ENCODE data around the gene TMEM60.
"Not testable (repeated sequence)": the region's sequence is repeated elsewhere in the genome, so short reads cannot be mapped to it uniquely, and the experiment has no call there.

DNA sequence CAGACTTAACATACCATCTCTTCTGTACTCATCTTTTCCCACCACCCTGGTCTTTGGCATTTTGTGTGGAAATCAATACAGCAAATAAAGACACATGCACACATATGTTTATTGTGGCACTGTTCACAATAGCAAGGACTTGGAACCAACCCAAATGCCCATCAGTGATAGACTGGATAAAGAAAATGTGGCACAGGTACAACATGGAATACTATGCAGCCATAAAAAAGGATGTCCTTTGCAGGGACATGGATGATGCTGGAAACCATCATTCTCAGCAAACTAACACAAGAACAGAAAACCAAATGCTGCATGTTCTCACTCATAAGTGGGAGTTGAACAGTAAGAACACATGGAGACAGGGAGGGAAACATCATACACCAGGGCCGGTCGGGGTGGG is 38.2 kb upstream of the TMEM60 start:
- TF ChIP-seq, protein P1, sequence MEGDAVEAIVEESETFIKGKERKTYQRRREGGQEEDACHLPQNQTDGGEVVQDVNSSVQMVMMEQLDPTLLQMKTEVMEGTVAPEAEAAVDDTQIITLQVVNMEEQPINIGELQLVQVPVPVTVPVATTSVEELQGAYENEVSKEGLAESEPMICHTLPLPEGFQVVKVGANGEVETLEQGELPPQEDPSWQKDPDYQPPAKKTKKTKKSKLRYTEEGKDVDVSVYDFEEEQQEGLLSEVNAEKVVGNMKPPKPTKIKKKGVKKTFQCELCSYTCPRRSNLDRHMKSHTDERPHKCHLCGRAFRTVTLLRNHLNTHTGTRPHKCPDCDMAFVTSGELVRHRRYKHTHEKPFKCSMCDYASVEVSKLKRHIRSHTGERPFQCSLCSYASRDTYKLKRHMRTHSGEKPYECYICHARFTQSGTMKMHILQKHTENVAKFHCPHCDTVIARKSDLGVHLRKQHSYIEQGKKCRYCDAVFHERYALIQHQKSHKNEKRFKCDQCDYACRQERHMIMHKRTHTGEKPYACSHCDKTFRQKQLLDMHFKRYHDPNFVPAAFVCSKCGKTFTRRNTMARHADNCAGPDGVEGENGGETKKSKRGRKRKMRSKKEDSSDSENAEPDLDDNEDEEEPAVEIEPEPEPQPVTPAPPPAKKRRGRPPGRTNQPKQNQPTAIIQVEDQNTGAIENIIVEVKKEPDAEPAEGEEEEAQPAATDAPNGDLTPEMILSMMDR (IDR thresholded peaks at IDR 0.05): not testable (repeated sequence)
- not testable (repeated sequence) for TF ChIP-seq POLR2A (IDR thresholded peaks at IDR 0.05)
